Mucosa of rectum (tissue), 2 donors: ENCODE measurements around the gene GPR146.

Experiments used
- H3K27ac ChIP-seq, 2 donors: one replicate each; pipeline ENCODE4 v1.7.0; 2013; ENCODE audit warnings: inconsistent platforms in 2 of 2, low read depth in 2 of 2, low read length in 2 of 2
- H3K27me3 ChIP-seq, 2 donors: one replicate each; pipeline ENCODE4 v1.7.0; 2013; ENCODE audit warnings: low read length in 2 of 2; ENCODE audit not compliant: control insufficient read depth in 2 of 2, insufficient read depth in 2 of 2
- H3K36me3 ChIP-seq, 2 donors: one replicate each; pipeline ENCODE4 v1.7.0; 2013; ENCODE audit warnings: low read length in 2 of 2; ENCODE audit not compliant: control insufficient read depth in 2 of 2, insufficient read depth in 2 of 2
- H3K4me1 ChIP-seq, 2 donors: one replicate each; pipeline ENCODE4 v1.7.0; 2013; ENCODE audit warnings: low read length in 2 of 2, mild to moderate bottlenecking in 1 of 2; ENCODE audit not compliant: control insufficient read depth in 2 of 2, insufficient read depth in 2 of 2
- H3K4me3 ChIP-seq, 2 donors: one replicate each; pipeline ENCODE4 v1.7.0; 2013; ENCODE audit warnings: low read length in 2 of 2
- H3K9ac ChIP-seq, 2 donors: one replicate each; pipeline ENCODE4 v1.7.0; 2013; ENCODE audit warnings: low read length in 2 of 2, low read depth in 1 of 2, mild to moderate bottlenecking in 1 of 2
- H3K9me3 ChIP-seq, 2 donors: one replicate each; pipeline ENCODE4 v1.7.0; 2013; ENCODE audit warnings: low read length in 2 of 2; ENCODE audit not compliant: control insufficient read depth in 2 of 2
- donor health status: healthy.
- donor health status: Normal muscosa, but diverticular disease.

The GPR146 gene, protein sequence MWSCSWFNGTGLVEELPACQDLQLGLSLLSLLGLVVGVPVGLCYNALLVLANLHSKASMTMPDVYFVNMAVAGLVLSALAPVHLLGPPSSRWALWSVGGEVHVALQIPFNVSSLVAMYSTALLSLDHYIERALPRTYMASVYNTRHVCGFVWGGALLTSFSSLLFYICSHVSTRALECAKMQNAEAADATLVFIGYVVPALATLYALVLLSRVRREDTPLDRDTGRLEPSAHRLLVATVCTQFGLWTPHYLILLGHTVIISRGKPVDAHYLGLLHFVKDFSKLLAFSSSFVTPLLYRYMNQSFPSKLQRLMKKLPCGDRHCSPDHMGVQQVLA

DNA sequence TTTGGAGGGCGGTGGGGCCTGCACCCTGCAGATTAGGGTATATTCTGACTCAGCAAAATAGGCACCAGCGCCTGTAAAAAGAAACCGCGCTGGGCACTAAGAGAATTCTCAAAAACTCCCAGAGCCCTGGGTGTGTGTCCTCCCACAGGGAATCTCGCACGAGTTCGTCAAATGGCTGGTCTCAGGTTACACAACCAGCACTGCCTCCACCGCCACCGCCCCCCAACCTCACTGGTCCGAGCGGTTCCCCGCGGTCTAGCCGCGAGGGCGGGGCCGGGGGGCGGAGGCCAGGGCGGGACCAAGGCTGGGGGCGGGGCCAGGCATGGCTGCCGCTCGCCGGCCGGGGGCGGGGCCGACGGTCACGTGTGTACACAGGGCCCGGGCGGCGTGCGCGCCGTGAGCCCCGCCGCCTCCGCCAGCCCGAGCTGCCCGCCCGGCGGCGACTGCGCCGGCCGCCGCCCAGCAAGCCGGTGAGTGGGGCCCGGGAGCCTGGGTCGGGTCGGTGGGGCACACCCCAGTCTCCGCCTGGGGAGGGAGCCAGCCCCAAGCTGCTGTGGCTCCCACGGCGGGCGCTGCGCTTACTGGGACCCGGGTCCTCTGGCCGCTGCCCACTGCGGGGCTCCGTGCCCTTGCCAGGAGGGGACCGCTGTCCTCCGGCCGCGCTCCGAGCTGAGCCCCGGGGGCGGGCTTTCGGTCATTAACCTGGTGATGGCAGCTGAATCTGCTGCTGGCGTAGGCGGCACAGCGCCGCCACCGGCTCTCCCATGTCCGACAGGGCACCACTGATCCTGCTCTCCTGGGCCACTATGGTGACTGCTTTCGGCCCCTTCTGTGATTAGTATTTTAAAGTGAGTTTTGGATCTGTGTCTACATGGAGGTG lies at the start of gene GPR146:
Gene GPR146 (plus strand): TSS at position 358 of the 880 bp plus-strand sequence. CDS start 12,970 bp downstream, outside the sequence.
- Histone ChIP-seq H3K9ac (peak within 1 kb of the TSS; percentile 80 to 84), H3K4me1 (peaks cover 42% of the 10 kb centered on the region in 2 donors), H3K36me3 (no peaks in the 10 kb centered on the region)

GRCh38 chr7:994592-995308 lies 49.6 kb upstream of the GPR146 start:
- H3K4me1 ChIP-seq: peaks cover 4 to 12% of the 10 kb centered on the region in 2 donors
- H3K9me3 ChIP-seq: no peaks in the 10 kb centered on the region
- no peak overlapping the region for H3K9ac ChIP-seq

More for the DNA sequence above, at the start of gene GPR146:
- Histone ChIP-seq H3K4me3 (peak within 1 kb of the TSS; percentile 73 to 74), H3K27me3 (no peaks in the 10 kb centered on the region), H3K27ac (peak within 1 kb of the TSS; percentile 89 to 93), H3K9me3 (no peaks in the 10 kb centered on the region)

GRCh38 chr7:995571-995970 lies 48.8 kb upstream of the GPR146 start:
- Histone ChIP-seq H3K36me3 (peaks cover 3 to 4% of the 10 kb centered on the region in 2 donors), H3K9ac (no peak overlapping the region), H3K27ac (no peak overlapping the region), H3K4me3 (no peak overlapping the region), H3K4me1 (peaks cover 4 to 12% of the 10 kb centered on the region in 2 donors), H3K9me3 (no peaks in the 10 kb centered on the region), H3K27me3 (peaks cover 0 to 3% of the 10 kb centered on the region in 2 donors)

More at GRCh38 chr7:994592-995308, 49.6 kb upstream of the GPR146 start:
- Histone ChIP-seq H3K36me3 (peaks cover 3 to 4% of the 10 kb centered on the region in 2 donors), H3K27ac (no peak overlapping the region), H3K27me3 (peaks cover 0 to 3% of the 10 kb centered on the region in 2 donors), H3K4me3 (no peak overlapping the region)

- no peak overlapping the region for H3K4me3 ChIP-seq
- H3K27ac ChIP-seq: no peak overlapping the region
- H3K9ac ChIP-seq: no peak overlapping the region
- H3K27me3 ChIP-seq: peaks cover 0 to 3% of the 10 kb centered on the region in 2 donors
- H3K4me1 ChIP-seq: peaks cover 4 to 12% of the 10 kb centered on the region in 2 donors
- H3K36me3 ChIP-seq: peaks cover 3 to 4% of the 10 kb centered on the region in 2 donors
- no peaks in the 10 kb centered on the region for H3K9me3 ChIP-seq
These were observed 48.1 kb upstream of the GPR146 start for GRCh38 chr7:996079-996872.

DNA sequence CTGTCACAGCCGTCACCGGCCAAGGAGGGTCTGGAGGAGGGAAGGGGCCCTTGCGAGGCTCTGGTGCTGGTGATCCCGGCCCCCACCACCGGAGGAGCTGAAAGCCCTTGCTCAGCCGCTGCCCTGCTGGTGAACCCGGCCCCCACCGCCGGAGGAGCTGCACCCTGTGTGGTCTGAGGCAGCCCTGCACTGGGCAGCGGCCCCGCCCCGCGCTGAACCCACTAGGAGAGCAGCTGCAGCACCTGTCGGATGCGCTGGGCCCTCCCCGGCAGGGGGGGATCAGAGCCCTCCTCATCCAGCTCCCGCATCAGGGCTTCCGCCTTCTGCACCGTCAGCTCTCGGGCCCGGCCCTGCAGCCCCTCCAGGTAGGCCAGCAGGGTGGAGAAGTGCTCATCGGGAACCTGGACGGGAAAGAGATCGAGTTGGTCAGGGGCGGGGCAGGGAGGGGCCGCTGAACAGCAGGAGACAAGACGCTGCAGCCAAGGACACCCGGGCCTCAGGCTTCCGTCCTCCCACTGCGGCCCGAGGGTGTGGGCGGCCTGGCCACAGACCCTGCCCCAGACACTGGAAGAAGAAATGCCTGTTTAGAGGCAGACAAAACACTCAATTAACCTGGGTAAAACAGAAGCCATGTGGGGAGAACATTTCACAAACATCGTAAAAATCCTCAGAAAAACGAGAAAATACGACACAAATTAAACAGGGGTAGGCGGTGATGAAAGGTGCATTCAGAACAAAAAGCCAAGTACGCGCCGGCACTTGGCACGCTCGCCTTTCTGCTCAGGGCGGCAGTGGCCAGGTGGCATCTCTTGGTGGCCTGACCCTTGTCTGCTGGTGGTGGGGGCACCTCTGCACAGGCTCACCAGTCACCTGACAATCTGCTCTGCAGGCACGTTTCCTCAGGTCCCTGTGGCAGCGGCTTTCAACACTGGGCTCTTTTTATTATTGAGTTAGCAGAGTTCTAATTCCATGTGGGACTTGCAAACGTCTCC lies 46.6 kb upstream of the GPR146 start:
- Histone ChIP-seq H3K36me3 (peaks cover 3 to 4% of the 10 kb centered on the region in 2 donors), H3K27ac (no peak overlapping the region), H3K9ac (no peak overlapping the region), H3K4me3 (no peak overlapping the region), H3K9me3 (no peaks in the 10 kb centered on the region), H3K27me3 (no peaks in the 10 kb centered on the region), H3K4me1 (peaks cover 4 to 12% of the 10 kb centered on the region in 2 donors)

DNA sequence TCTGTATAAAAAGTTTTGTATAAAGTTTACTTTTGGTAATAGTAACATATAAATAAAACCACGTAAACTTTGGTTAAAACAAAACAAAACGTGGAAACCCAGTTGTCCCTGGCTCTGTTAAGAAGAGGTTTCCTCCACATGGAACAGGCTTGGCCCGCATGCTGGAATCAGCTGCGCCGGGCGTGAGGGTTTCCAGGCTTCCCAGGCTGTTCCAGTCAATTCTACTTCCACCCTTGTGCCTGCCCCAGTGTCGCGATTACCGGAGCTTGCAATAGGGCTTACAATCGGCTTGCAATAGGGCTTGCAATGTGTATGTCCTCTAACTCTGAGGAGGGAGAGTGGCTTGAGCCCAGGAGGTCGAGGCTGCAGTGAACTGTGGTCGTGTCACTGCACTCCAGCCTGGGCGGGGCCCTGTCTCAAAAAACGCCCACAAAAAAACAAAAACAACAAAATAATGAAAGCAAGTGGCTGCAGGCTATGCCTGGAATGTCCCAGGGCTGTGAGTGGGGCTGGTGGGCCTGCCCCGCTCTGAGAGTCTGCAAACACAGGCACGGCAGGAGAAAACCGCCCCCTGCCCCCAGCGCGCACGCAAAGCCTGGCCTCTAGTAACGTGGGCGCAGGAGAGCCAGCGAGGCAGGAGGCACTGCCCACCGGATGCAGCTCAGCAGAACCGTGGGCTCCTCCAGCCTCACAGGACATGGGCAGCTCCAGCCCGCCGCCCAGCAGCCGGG lies 45.0 kb upstream of the GPR146 start:
- H3K9ac ChIP-seq: no peak overlapping the region
- H3K9me3 ChIP-seq: no peaks in the 10 kb centered on the region
- no peak overlapping the region for H3K4me3 ChIP-seq
- no peak overlapping the region for H3K27ac ChIP-seq
- peaks cover 0 to 12% of the 10 kb centered on the region in 2 donors for H3K4me1 ChIP-seq
- no peaks in the 10 kb centered on the region for H3K27me3 ChIP-seq
- H3K36me3 ChIP-seq: peaks cover 3 to 4% of the 10 kb centered on the region in 2 donors

- H3K9ac ChIP-seq: no peak overlapping the region
- H3K27ac ChIP-seq: no peak overlapping the region
- no peak overlapping the region for H3K4me3 ChIP-seq
- no peaks in the 10 kb centered on the region for H3K27me3 ChIP-seq
- peaks cover 0 to 12% of the 10 kb centered on the region in 2 donors for H3K4me1 ChIP-seq
- H3K36me3 ChIP-seq: peaks cover 3 to 4% of the 10 kb centered on the region in 2 donors
- no peaks in the 10 kb centered on the region for H3K9me3 ChIP-seq
These were observed 44.1 kb upstream of the GPR146 start for GRCh38 chr7:999941-1000935.
